Astrocyte (in vitro differentiated cells and primary cell): ENCODE results near the gene CIDEB. TPM values are rescaled to one million over a fixed set of nuclear protein-coding genes. Genes with fewer than 3 reads are reported as not detected.

Experiments
- DNase-seq: peaks from one replicate; pipeline ENCODE4 v3.0.0-alpha.2; 2010; ENCODE audit warnings: low read depth
- FAIRE-seq: peaks from 2 replicates; lab custom pipeline; 2011; peaks lifted over from hg19 to GRCh38; lab: Jason Lieb, UNC
- H2AFZ ChIP-seq: 2 replicates; pipeline ENCODE4 v1.6.0; 2012; ENCODE audit warnings: low read depth, low read length, inconsistent platforms
- H3K27ac ChIP-seq: 2 replicates; pipeline ENCODE4 v1.5.1; 2011; ENCODE audit warnings: low read depth, low read length, inconsistent platforms
- H3K27me3 ChIP-seq: 2 replicates; pipeline ENCODE4 v1.6.0; 2011; ENCODE audit warnings: low read length, inconsistent platforms; ENCODE audit not compliant: insufficient read depth
- H3K36me3 ChIP-seq: 2 replicates; pipeline ENCODE4 v1.5.1; 2011; ENCODE audit warnings: low read length, inconsistent platforms; ENCODE audit not compliant: insufficient read depth
- H3K4me1 ChIP-seq: 2 replicates; pipeline ENCODE4 v1.5.1; 2011; ENCODE audit warnings: low read length, inconsistent platforms; ENCODE audit not compliant: insufficient read depth
- H3K4me2 ChIP-seq: 2 replicates; pipeline ENCODE4 v1.6.0; 2012; ENCODE audit warnings: low read length, inconsistent platforms
- H3K4me3 ChIP-seq: 2 replicates; pipeline ENCODE4 v1.5.1; 2011; ENCODE audit warnings: low read depth, mild to moderate bottlenecking, low read length, inconsistent platforms; ENCODE audit not compliant: insufficient read depth
- H3K79me2 ChIP-seq: 2 replicates; pipeline ENCODE4 v1.6.0; 2012; ENCODE audit warnings: mild to moderate bottlenecking, low read length, inconsistent platforms; ENCODE audit not compliant: insufficient read depth
- H3K9ac ChIP-seq: 2 replicates; pipeline ENCODE4 v1.6.0; 2012; ENCODE audit warnings: mild to moderate bottlenecking, low read length, inconsistent platforms
- H3K9me3 ChIP-seq: 2 replicates; pipeline ENCODE4 v1.5.1; 2012; ENCODE audit warnings: low read depth, mild to moderate bottlenecking, low read length, inconsistent platforms; ENCODE audit not compliant: insufficient read depth
- H4K20me1 ChIP-seq: 2 replicates; pipeline ENCODE4 v1.6.0; 2012; ENCODE audit warnings: low read length, inconsistent platforms; ENCODE audit not compliant: insufficient read depth
- H3K27ac Mint-ChIP-seq: one replicate; pipeline ENCODE4 v1.8.0; 2021; ENCODE audit warnings: mild to moderate bottlenecking, mixed read lengths; ENCODE audit not compliant: unreplicated experiment
- H3K27me3 Mint-ChIP-seq: one replicate; pipeline ENCODE4 v1.8.0; 2021; ENCODE audit warnings: low read depth, mixed read lengths; ENCODE audit not compliant: unreplicated experiment
- H3K36me3 Mint-ChIP-seq: one replicate; pipeline ENCODE4 v1.8.0; 2021; ENCODE audit warnings: low read depth, mixed read lengths; ENCODE audit not compliant: unreplicated experiment
- H3K4me1 Mint-ChIP-seq: one replicate; pipeline ENCODE4 v1.8.0; 2021; ENCODE audit warnings: low read depth, mixed read lengths; ENCODE audit not compliant: unreplicated experiment
- H3K4me3 Mint-ChIP-seq: one replicate; pipeline ENCODE4 v1.8.0; 2021; ENCODE audit warnings: mild to moderate bottlenecking, moderate library complexity, mixed read lengths; ENCODE audit not compliant: unreplicated experiment
- H3K9me3 Mint-ChIP-seq: one replicate; pipeline ENCODE4 v1.8.0; 2021; ENCODE audit warnings: mild to moderate bottlenecking, mixed read lengths; ENCODE audit not compliant: unreplicated experiment
- EZH2 ChIP-seq: IDR thresholded peaks from 2 replicates; pipeline ENCODE4 v1.6.1; 2012; ENCODE audit warnings: mild to moderate bottlenecking, low read length, inconsistent platforms; ENCODE audit not compliant: insufficient read depth
- total RNA-seq: library from RNA; stranded (reverse); gene quantifications from 2 replicates; pipeline ENCODE4 v1.2.1, GENCODE V29; 2021
- TF ChIP-seq, protein P1 (sequence below): IDR thresholded peaks from 2 replicates; pipeline ENCODE4 v1.5.1; 2011; ENCODE audit warnings: low read depth, mild to moderate bottlenecking, inconsistent platforms, low read length, moderate library complexity; ENCODE audit not compliant: insufficient read depth

CIDEB gene
- total RNA-seq, 1 donor from 2014 or later = not detected

GRCh38 chr14:24312736-24313507 is 5.1 kb upstream of the CIDEB start:
- Histone ChIP-seq H3K4me2 (no peak overlapping the region), H4K20me1 (peaks cover 38% of the 10 kb centered on the region), H2AFZ (no peak overlapping the region), H3K4me1 (peaks cover 25% of the 10 kb centered on the region), H3K27ac (no peak overlapping the region), H3K4me3 (no peak overlapping the region), H3K36me3 (no peaks in the 10 kb centered on the region), H3K9ac (no peak overlapping the region), H3K9me3 (no peaks in the 10 kb centered on the region), H3K79me2 (no peaks in the 10 kb centered on the region), H3K27me3 (peaks cover 14% of the 10 kb centered on the region)
- H3K4me3 Mint-ChIP-seq = no peak overlapping the region
- peaks cover 2% of the 10 kb centered on the region for H3K9me3 Mint-ChIP-seq
- no peak overlapping the region for H3K27ac Mint-ChIP-seq
- peaks cover 12% of the 10 kb centered on the region for H3K4me1 Mint-ChIP-seq
- FAIRE-seq (no peak), DNase-seq (no peak)
- TF ChIP-seq EZH2 = no peak
- TF ChIP-seq, protein P1, sequence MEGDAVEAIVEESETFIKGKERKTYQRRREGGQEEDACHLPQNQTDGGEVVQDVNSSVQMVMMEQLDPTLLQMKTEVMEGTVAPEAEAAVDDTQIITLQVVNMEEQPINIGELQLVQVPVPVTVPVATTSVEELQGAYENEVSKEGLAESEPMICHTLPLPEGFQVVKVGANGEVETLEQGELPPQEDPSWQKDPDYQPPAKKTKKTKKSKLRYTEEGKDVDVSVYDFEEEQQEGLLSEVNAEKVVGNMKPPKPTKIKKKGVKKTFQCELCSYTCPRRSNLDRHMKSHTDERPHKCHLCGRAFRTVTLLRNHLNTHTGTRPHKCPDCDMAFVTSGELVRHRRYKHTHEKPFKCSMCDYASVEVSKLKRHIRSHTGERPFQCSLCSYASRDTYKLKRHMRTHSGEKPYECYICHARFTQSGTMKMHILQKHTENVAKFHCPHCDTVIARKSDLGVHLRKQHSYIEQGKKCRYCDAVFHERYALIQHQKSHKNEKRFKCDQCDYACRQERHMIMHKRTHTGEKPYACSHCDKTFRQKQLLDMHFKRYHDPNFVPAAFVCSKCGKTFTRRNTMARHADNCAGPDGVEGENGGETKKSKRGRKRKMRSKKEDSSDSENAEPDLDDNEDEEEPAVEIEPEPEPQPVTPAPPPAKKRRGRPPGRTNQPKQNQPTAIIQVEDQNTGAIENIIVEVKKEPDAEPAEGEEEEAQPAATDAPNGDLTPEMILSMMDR = no peak
- H3K36me3 Mint-ChIP-seq = peaks cover 7% of the 10 kb centered on the region
- peaks cover 9% of the 10 kb centered on the region for H3K27me3 Mint-ChIP-seq

DNA sequence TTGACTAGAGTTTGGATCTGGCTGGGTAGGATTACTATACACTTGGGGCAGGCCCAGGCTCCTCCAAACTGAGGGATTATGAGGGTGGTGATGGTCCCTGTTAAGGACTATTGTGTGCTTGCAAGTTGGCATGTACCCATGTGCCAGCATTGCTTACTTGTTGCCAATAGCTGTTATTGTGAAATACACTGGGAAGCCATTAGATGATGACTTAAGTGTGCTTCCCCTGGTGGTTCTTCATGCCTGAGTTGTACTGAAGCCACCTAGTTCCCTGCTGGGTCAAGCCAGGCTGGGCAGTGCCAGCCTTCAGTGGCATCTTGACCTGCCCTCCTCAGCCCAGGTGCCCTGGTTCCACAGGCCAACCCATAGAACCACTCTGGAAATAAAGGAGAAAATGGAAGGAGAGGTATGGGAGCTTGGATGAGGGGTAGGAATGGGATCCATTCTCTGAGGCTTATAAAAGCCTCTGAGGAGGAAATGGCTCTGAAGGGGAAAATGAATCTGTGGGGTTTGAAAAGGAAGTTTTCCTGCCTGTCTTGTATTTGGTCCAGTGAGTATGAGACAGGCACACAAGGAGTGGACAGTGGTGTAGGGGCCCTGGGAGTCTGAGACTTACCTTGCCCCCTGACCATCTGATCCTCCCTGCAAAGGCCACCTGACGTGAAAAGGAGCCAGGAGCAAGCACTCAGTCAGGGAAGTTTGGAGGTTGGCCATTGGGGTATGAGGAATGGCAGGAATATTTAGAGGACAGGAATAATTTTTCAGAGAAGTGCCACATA is 4.2 kb upstream of the CIDEB start:
- DNase-seq (no peak), FAIRE-seq (no peak)
- Histone ChIP-seq H3K4me2 (no peak overlapping the region), H3K79me2 (no peaks in the 10 kb centered on the region), H3K9ac (no peak overlapping the region), H3K27me3 (peaks cover 14% of the 10 kb centered on the region), H3K27ac (no peak overlapping the region), H3K36me3 (peaks cover 1% of the 10 kb centered on the region), H3K9me3 (no peaks in the 10 kb centered on the region), H4K20me1 (peaks cover 47% of the 10 kb centered on the region), H3K4me1 (peaks cover 23% of the 10 kb centered on the region), H3K4me3 (no peak overlapping the region), H2AFZ (no peak overlapping the region)
- peaks cover 8% of the 10 kb centered on the region for H3K36me3 Mint-ChIP-seq
- no peak for TF ChIP-seq EZH2
- TF ChIP-seq, protein P1 = no peak
- peaks cover 2% of the 10 kb centered on the region for H3K9me3 Mint-ChIP-seq
- no peak overlapping the region for H3K4me3 Mint-ChIP-seq
- peaks cover 6% of the 10 kb centered on the region for H3K27me3 Mint-ChIP-seq
- no peak overlapping the region for H3K27ac Mint-ChIP-seq
- peaks cover 8% of the 10 kb centered on the region for H3K4me1 Mint-ChIP-seq
